ENCODE results near the gene EGFLAM. TPM values are rescaled to one million over a fixed set of nuclear protein-coding genes. Genes with fewer than 3 reads are reported as not detected.

EGFLAM gene
- total and polyA plus RNA-seq, 2 donors (not counting 1 experiment from before 2014, with no cell fraction given): 0.33 to 20.0 TPM

DNA sequence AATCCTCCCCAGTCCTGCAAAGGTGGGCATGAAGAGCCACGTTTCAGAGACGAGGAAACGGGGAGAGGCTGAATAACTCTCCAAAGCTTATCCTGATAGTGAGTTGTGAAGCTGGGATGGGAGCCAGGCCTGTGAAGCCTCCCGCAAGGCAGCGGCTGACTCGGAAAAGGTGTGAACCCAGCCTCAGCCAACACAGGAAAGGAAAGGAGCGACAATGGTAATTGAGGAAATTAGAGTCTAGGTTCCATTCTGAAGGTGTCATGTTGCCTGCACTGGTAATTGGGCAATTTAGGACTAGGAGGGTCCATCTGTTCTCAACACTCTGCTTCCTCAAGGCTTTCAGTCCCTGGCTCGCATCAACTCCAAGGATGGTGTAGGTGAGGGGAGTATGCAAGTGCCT lies 214.6 kb downstream of the EGFLAM start:
- DNase-seq (ENCODE audit: low read depth in 2 of 2): no peak
- no peak overlapping the region for H3K9ac ChIP-seq (ENCODE audit: insufficient read depth, low read length)

DNA sequence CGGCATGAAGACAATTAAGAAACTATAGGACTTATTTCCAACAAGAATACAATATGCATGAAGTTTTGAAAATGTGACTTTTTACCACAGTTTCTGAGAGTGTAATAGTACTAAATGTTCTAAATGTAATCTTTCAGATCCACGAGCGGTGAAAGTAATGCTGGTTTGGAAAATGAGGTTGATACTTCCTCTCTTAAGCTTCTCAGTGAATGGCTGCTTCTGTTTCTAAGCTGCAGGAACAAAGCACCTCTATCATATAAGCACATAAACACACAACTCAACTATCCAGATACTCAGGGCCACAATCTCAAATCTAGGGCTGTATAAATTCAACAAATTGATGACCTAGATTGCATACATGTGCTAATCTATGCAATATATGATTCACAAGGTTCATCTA lies 219.8 kb downstream of the EGFLAM start:
- no peak overlapping the region for H2AFZ ChIP-seq (ENCODE audit: low read length)
- H3K27ac ChIP-seq (ENCODE audit: insufficient read depth, low read length): no peak overlapping the region
- no peaks in the 10 kb centered on the region for H3K4me1 ChIP-seq (ENCODE audit: control insufficient read depth, extremely low read depth, insufficient read depth, low read length)
- DNase-seq (ENCODE audit: low read depth in 2 of 2): no peak
- no peak for TF ChIP-seq EZH2 (IDR thresholded peaks at IDR 0.05; ENCODE audit: low read length, missing control alignments)
- TF ChIP-seq, protein P1, sequence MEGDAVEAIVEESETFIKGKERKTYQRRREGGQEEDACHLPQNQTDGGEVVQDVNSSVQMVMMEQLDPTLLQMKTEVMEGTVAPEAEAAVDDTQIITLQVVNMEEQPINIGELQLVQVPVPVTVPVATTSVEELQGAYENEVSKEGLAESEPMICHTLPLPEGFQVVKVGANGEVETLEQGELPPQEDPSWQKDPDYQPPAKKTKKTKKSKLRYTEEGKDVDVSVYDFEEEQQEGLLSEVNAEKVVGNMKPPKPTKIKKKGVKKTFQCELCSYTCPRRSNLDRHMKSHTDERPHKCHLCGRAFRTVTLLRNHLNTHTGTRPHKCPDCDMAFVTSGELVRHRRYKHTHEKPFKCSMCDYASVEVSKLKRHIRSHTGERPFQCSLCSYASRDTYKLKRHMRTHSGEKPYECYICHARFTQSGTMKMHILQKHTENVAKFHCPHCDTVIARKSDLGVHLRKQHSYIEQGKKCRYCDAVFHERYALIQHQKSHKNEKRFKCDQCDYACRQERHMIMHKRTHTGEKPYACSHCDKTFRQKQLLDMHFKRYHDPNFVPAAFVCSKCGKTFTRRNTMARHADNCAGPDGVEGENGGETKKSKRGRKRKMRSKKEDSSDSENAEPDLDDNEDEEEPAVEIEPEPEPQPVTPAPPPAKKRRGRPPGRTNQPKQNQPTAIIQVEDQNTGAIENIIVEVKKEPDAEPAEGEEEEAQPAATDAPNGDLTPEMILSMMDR (conservative IDR thresholded peaks at IDR 0.05 in 1 of 2, IDR thresholded peaks at IDR 0.05 in 1 of 2; ENCODE audit: low read depth in 1 of 2, low read length in 2 of 2): no peak
- H3K4me2 ChIP-seq (ENCODE audit: extremely low read depth, insufficient read depth, low read length): no peak overlapping the region
- no peaks in the 10 kb centered on the region for H4K20me1 ChIP-seq (ENCODE audit: control insufficient read depth, extremely low read depth, insufficient read depth, low read length)
- no peaks in the 10 kb centered on the region for H3K9me3 ChIP-seq (ENCODE audit: control insufficient read depth, insufficient read depth, low read depth, low read length)
- peaks cover 3% of the 10 kb centered on the region for H3K36me3 ChIP-seq (ENCODE audit: control insufficient read depth, insufficient read depth, low read length)
- no peaks in the 10 kb centered on the region for H3K79me2 ChIP-seq (ENCODE audit: control insufficient read depth, insufficient read depth, low read length)
- no peaks in the 10 kb centered on the region for H3K27me3 ChIP-seq (ENCODE audit: control insufficient read depth, insufficient read depth, low read length)
- H3K9ac ChIP-seq (ENCODE audit: insufficient read depth, low read length): no peak overlapping the region
- H3K4me3 ChIP-seq (replicated peaks in 1 of 4; ENCODE audit: control extremely low read depth in 1 of 4, insufficient read depth in 1 of 4, low read depth in 3 of 4, low read length in 4 of 4): no peak overlapping the region

More for the DNA sequence above, 214.6 kb downstream of the EGFLAM start:
- no peaks in the 10 kb centered on the region for H3K36me3 ChIP-seq (ENCODE audit: control insufficient read depth, insufficient read depth, low read length)
- no peak overlapping the region for H3K4me2 ChIP-seq (ENCODE audit: extremely low read depth, insufficient read depth, low read length)
- H3K79me2 ChIP-seq (ENCODE audit: control insufficient read depth, insufficient read depth, low read length): no peaks in the 10 kb centered on the region
- H3K27ac ChIP-seq (ENCODE audit: insufficient read depth, low read length): no peak overlapping the region
- no peaks in the 10 kb centered on the region for H3K27me3 ChIP-seq (ENCODE audit: control insufficient read depth, insufficient read depth, low read length)
- H3K4me1 ChIP-seq (ENCODE audit: control insufficient read depth, extremely low read depth, insufficient read depth, low read length): peaks cover 11% of the 10 kb centered on the region
- H2AFZ ChIP-seq (ENCODE audit: low read length): no peak overlapping the region
- no peaks in the 10 kb centered on the region for H3K9me3 ChIP-seq (ENCODE audit: control insufficient read depth, insufficient read depth, low read depth, low read length)
- TF ChIP-seq, protein P1 (conservative IDR thresholded peaks at IDR 0.05 in 1 of 2, IDR thresholded peaks at IDR 0.05 in 1 of 2; ENCODE audit: low read depth in 1 of 2, low read length in 2 of 2): no peak
- no peak for TF ChIP-seq EZH2 (IDR thresholded peaks at IDR 0.05; ENCODE audit: low read length, missing control alignments)
- H3K4me3 ChIP-seq (replicated peaks in 1 of 4; ENCODE audit: control extremely low read depth in 1 of 4, insufficient read depth in 1 of 4, low read depth in 3 of 4, low read length in 4 of 4): no peak overlapping the region
- no peaks in the 10 kb centered on the region for H4K20me1 ChIP-seq (ENCODE audit: control insufficient read depth, extremely low read depth, insufficient read depth, low read length)

DNA sequence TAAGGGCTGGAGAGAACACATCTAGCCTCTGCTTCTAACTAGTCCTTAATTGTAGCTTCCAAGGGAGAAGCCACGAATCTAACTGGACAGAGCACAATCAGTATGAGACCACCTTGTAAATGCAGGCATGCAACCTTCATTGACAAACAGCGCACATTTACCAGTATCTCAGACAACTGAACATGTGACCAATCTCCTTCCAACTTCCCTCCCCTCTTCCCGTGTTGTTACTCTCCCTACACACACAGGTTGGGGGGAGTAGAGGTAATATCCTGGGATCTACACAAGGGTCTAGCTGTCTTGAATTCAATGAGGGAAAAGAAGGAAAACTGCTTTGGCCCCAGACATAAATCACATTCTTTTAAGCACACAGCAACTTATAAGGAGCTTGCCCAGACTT lies 220.5 kb downstream of the EGFLAM start:
- Histone ChIP-seq H3K27ac (ENCODE audit: insufficient read depth, low read length) (no peak overlapping the region), H3K4me2 (ENCODE audit: extremely low read depth, insufficient read depth, low read length) (no peak overlapping the region), H4K20me1 (ENCODE audit: control insufficient read depth, extremely low read depth, insufficient read depth, low read length) (no peaks in the 10 kb centered on the region), H3K9me3 (ENCODE audit: control insufficient read depth, insufficient read depth, low read depth, low read length) (no peaks in the 10 kb centered on the region), H3K79me2 (ENCODE audit: control insufficient read depth, insufficient read depth, low read length) (no peaks in the 10 kb centered on the region), H3K27me3 (ENCODE audit: control insufficient read depth, insufficient read depth, low read length) (no peaks in the 10 kb centered on the region), H3K36me3 (ENCODE audit: control insufficient read depth, insufficient read depth, low read length) (peaks cover 3% of the 10 kb centered on the region), H3K4me1 (ENCODE audit: control insufficient read depth, extremely low read depth, insufficient read depth, low read length) (no peaks in the 10 kb centered on the region), H3K4me3 (replicated peaks in 1 of 4; ENCODE audit: control extremely low read depth in 1 of 4, insufficient read depth in 1 of 4, low read depth in 3 of 4, low read length in 4 of 4) (no peak overlapping the region), H3K9ac (ENCODE audit: insufficient read depth, low read length) (no peak overlapping the region), H2AFZ (ENCODE audit: low read length) (no peak overlapping the region)
- no peak for DNase-seq (ENCODE audit: low read depth in 2 of 2)
- TF ChIP-seq, protein P1 (conservative IDR thresholded peaks at IDR 0.05 in 1 of 2, IDR thresholded peaks at IDR 0.05 in 1 of 2; ENCODE audit: low read depth in 1 of 2, low read length in 2 of 2): no peak
- no peak for TF ChIP-seq EZH2 (IDR thresholded peaks at IDR 0.05; ENCODE audit: low read length, missing control alignments)

Measured in fibroblast of lung (primary cell).